SK-MEL-5 (cell line): ENCODE results near the gene SVIP. TPM values are rescaled to one million over a fixed set of nuclear protein-coding genes. Genes with fewer than 3 reads are reported as not detected.
A peak's percentile ranks its signal among the peaks of the same experiment; 100 is the strongest.

Source experiments
- DNase-seq: peaks from one replicate; pipeline ENCODE4 v3.0.0-alpha.2; 2016; ENCODE audit warnings: low read depth, low spot score
- in situ Hi-C: cut with HindIII; loops from 2 replicates; pipeline ENCODE4 v1.10.0; 2016; ENCODE audit warnings: low sequenced_read_pairs, high pct_unique_total_duplicates, low pct_unique_long_range_greater_than_20kb
- total RNA-seq: library from RNA; depleted of rRNA; stranded (reverse); fragments of >200 nt; shearing (Covaris generic); gene quantifications from 2 replicates; pipeline ENCODE4 v1.2.3, GENCODE V29; 2014

The SVIP gene
- total RNA-seq, 1 experiment from 2014 or later, result 34.8 TPM

- no peak for DNase-seq
- in situ Hi-C loops, result no loop called here
These were observed 26.7 kb downstream of the SVIP start for GRCh38 chr11:22802861-22803260.

DNA sequence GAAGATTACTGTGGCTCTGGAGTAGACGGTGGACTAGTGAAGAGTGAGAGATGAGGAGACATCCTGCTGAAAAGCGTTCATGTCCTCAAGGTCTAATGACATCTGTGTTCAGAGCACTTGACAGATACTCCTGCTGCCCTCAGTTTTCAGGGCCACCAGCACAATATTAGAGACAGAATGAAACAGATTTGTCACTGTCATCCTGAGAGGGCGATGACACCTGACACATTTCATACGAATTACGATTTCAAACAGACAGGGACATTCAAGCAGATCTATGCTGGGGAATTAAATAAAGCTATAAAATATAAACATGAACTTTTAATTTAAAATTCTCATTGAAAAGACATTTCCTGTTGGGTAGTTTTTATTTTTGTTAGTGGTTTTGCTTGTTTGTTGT is 29.1 kb downstream of the SVIP start:
- DNase-seq, result no peak
- in situ Hi-C loops, result no loop called here

- in situ Hi-C loops, result loop anchor here (25.0 kb wide), 1 partner anchor 237 kb away; no protein-coding TSS in a partner anchor
- DNase-seq, result no peak
These were observed 30.7 kb downstream of the SVIP start for GRCh38 chr11:22798901-22799300.

DNA sequence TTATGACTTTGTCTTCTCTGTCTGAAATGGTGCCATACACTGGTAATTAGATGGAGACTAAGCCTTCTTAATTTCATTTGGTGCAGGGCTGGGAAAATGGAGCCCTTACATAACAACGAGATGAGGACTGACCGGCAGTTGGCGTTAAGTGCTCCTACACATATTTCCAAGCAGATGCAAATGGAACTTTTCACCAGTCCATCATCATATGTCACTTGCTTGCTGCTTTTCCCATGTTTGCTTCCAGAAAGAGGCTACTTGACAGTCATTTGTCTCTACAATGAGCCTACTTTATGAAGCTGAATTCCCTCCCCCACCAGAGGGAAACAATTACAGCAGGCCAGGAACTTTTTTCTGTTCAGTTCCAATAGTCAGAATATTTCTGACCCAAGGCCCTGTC is 32.6 kb downstream of the SVIP start:
- in situ Hi-C loops, result loop anchor here (25.0 kb wide), 1 partner anchor 235 kb away; no protein-coding TSS in a partner anchor
- DNase-seq, result no peak

DNA sequence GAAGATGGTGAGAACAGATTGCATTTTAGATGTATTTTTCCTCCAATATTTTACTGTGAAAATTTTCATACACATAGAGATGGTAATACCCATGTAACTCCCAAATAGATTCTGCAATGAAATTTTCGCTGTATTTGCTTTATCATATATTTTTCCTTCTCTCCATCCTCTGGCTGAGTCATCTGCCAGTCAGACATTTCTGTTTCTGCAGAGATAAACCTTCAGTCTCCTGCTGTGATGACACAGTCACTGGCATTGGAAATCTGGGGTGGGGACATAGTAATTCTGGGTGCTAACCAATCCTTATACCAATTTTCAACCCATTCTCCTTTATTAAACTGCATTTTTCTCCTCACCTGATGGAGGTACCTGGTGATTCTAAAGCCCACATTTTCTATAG is 33.7 kb downstream of the SVIP start:
- in situ Hi-C loops, result loop anchor here (25.0 kb wide), 1 partner anchor 234 kb away; no protein-coding TSS in a partner anchor
- no peak for DNase-seq

DNA sequence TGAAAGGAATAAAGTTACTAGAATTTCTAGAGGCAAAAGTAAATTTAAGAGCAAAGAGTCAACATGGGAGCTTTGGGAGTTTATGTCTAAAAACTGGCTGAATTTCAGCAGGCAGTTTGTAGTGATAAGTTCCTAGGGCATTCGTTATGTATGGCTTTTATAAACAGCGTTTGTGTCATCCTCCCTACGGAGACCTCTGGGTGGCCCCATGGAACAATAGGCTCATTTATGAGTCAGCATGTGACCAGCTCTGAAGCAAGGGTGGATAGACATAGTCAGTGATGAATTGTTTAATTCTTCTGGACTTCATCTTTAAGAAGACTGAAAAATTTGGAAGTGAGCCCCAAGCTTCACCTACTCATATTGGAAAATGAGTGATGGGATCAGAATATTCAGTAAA is 37.1 kb downstream of the SVIP start:
- DNase-seq, result peak; percentile 97
- in situ Hi-C loops, result loop anchor here (25.0 kb wide), 1 partner anchor 230 kb away; no protein-coding TSS in a partner anchor

DNA sequence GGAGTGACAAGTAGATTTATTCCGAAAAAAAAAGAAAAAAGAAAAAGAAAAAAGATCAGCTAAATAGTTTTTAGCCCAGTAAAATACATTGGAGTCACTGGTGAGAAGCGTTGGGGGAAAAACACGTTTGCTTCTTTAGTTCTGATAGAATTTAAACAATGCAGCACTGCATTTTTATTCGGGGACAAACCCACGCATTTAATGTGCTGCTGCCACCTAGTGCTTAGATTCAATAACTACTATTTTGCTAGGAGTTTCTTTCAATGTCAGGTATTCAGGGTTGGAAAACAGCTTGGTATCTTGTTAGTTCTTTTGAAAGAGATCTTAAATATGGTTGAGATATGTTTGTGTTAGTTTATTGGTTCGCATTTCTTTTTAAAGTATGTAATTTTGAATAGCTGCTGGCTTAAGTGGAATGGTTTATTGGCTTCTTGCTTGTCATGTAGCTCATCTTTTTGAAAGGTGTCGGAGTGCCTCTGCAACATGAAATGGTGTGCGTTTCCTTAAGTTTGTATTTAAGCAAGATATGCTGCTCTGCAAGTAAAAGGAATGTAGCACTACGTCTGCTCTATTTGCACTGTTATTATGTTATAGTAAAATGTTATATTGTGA is 41.9 kb downstream of the SVIP start:
- in situ Hi-C loops, result loop anchor here (25.0 kb wide), 1 partner anchor 225 kb away; no protein-coding TSS in a partner anchor
- peak; percentile 73 for DNase-seq

GRCh38 chr11:22787055-22787454 is 42.5 kb downstream of the SVIP start:
- DNase-seq, result no peak
- in situ Hi-C loops, result loop anchor here (25.0 kb wide), 1 partner anchor 225 kb away; no protein-coding TSS in a partner anchor

DNA sequence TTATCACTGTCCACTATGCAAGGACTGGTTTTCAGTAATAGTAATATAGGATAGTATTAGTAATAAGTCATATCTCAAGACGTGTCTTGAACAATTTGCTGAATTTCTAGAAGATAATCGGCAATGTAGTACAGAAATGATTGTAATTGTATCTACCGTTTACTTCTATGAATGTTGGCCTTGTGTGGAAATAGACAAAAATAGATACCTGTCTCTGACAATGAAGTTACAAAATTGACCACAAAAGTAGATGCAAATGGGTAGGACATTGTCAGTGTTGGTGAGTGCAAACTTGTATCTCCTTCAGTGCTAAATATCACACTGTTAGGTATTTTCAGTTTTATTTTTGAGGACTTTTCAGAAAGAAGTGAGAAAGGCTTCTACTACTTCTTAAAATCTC is 43.1 kb downstream of the SVIP start:
- DNase-seq, result no peak
- in situ Hi-C loops, result loop anchor here (25.0 kb wide), 1 partner anchor 224 kb away; no protein-coding TSS in a partner anchor

GRCh38 chr11:22785251-22785650 is 44.4 kb downstream of the SVIP start:
- no peak for DNase-seq
- in situ Hi-C loops, result loop anchor here (25.0 kb wide), 1 partner anchor 223 kb away; no protein-coding TSS in a partner anchor

- no peak for DNase-seq
- in situ Hi-C loops, result loop anchor here (25.0 kb wide), 1 partner anchor 219 kb away; no protein-coding TSS in a partner anchor
These were observed 48.5 kb downstream of the SVIP start for GRCh38 chr11:22780952-22781593.

GRCh38 chr11:22779850-22780249 is 49.8 kb downstream of the SVIP start:
- in situ Hi-C loops, result loop anchor here (25.0 kb wide), 1 partner anchor 218 kb away; no protein-coding TSS in a partner anchor
- DNase-seq, result no peak

DNA sequence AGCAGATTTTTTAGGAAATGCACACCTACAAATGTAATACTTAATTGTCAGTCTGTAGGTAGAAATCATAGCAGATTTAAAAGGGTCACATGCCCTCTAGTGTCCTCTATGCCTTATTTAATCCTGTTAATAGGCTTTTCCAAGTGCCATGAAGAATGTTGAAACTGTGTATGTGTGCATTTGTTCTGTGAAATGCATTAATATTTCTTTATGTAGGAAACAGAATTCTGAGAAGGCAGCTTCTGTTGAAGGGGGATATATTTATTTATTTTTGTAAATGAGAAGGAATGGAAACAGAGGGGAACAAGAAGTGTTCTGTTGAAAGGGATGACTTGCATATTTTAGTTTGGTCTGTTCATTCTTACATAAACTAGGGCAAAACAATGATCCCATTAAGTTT is 51.0 kb downstream of the SVIP start:
- peak; percentile 80 for DNase-seq
- in situ Hi-C loops, result loop anchor here (25.0 kb wide), 1 partner anchor 216 kb away; no protein-coding TSS in a partner anchor

DNA sequence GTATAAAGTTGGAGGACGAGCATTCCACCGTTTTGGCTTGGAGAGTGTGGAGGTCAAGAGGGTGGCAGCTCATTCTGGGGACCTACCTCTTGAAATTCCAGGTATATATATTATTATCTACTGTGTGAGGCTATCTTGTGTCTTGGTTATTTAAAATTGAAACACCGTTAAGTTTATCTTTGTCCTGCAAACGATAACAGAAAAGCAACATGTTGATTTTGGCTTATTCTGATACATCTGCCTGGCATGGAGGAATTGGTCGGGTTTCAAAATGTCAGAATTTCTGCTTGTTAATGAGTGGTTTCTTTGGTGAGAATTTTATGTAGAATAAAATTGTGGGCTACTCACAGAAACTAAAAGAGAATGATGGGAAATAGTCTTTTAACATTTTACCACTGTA is 54.4 kb downstream of the SVIP start:
- DNase-seq, result no peak
- in situ Hi-C loops, result loop anchor here (25.0 kb wide), 1 partner anchor 213 kb away; no protein-coding TSS in a partner anchor

GRCh38 chr11:22774716-22775115 is 54.9 kb downstream of the SVIP start:
- DNase-seq, result no peak
- in situ Hi-C loops, result loop anchor here (25.0 kb wide), 1 partner anchor 212 kb away; no protein-coding TSS in a partner anchor

DNA sequence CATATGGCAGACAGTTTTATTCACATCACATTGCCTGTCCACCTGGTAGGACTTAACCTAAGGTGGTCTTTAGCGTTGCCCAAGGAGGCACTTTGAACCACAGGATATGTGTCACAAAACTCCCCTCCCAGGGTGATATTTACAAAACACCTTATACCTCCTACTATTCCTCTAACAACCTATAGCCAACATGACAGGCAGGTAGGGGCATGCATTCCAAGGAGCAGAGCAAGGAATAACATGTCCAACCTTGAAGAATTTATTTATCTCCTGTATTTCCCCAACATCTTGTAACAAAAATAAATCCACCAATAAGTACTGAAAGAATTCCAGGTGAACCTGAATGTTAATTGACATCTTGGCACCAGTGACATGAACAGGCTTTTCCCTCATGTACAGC is 60.5 kb downstream of the SVIP start:
- no peak for DNase-seq
- in situ Hi-C loops, result no loop called here
